Activated CD4-positive, alpha-beta T cell treated with anti-CD3 and anti-CD28 coated beads, Interleukin-2, Interleukin-4, amounts not matched to agents 100 ng/mL and 50 ng/mL, durations not matched to agents 16 hours and 8 hours (primary cell): ENCODE results near the gene TMEM9.

Source experiments
- DNase-seq: peaks from one replicate; pipeline ENCODE4 v3.0.0-alpha.2; 2020; ENCODE audit warnings: low spot score

The TMEM9 gene

DNA sequence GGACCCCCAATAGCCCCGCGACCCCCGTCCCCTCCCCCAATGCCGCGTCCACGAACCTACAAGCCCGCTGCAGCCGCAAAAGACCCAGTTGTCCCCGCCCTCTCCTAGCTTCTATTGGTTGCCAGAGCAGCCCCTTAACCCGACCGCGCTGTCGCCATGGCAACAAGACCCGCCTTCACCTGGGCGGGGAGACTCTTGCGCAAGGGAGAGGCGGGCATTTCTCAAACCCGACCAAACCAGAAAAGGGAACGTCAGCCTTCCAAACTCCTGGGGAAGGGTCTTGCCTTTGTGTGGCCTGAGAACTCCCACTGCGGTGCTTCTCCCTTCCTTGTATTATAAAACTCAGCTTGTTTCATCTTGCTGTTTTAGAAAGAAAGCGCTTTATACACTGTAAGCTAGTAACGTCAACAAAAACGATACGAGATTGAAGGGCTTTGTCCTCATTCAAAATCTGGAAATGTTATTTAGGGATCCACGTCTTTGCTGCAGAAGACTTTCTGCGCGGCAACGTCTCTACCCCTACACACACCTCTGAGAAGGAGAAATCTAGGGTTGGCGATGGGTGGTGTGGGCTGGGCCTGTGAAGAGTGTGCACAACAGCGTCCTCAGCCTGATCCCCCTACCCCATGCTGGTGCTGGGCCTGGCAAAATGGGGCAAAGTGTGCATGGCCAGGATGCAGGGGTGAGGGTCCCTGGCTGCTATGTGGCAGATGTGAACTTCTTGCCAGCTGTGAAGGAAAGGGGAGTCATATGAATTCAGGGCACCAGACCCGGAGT is at the start of gene TMEM9:
TSS of gene TMEM9 (minus strand) at position 86 of the 777 bp plus-strand sequence. CDS start 551 bp downstream, outside the sequence.
- peak; percentile 97 for DNase-seq

DNA sequence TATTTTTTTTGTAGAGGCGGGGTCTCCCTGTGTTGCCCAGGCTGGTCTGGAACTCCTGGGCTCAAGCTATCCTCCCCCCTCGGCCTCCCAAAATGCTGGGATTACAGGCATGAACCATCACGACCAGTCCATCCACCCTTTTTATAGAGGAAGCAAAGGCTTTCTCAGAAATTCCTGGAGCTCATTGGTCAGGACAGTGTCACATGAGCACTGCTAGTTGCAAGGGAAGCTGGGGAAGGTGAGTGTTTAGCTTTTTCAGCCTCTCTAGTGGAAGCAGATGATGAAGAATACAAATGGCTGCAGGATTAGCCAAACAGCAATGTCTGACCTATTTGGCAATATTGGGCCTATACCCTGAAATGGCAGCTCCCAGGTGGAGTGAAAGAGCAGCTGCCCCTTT is 44.3 kb upstream of the TMEM9 start:
- no peak for DNase-seq

DNA sequence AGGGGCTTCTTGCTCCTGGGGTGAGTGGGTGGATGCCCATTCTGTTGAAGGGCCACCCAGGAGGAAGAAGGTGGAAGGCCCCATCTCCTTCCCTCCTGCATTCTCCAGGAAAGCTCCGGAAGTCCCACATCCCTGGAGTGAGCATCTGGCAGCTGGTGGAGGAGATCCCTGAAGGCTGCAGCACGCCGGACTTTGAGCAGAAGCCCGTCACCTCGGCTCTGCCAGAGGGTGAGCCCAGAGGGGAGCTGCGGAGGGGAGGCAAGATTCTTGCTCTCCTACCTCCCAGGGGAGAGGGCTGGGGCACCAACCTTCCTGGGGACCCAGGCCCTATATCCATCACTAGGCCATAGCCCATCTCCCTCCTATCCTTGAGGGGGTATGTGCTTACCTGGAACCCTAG is 39.8 kb upstream of the TMEM9 start:
- no peak for DNase-seq

DNA sequence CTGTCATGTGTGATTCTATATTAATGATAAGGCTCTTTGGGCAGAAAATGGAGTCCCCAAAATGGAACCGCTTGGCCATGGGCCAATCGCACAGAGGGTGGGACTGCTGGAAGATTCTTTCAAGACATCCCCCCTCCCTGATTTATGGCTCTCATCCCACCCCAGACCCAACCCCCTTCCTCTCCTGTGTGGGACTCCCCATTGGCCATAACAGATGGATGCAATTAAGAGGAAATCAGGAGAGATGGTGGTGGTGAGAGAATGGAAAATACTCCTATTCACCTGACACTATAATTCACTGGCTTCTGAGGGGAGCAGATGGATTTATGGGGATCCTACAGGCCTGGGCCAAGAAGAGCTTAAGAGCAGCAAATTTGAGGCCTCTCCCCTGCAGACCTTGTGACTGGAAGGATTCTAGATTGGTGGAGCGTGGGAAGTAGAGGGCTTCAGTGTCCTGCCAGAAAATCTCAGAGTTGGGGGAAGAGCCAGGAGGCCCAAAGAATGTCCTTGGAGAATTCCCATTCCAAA is 38.1 kb upstream of the TMEM9 start:
- no peak for DNase-seq

DNA sequence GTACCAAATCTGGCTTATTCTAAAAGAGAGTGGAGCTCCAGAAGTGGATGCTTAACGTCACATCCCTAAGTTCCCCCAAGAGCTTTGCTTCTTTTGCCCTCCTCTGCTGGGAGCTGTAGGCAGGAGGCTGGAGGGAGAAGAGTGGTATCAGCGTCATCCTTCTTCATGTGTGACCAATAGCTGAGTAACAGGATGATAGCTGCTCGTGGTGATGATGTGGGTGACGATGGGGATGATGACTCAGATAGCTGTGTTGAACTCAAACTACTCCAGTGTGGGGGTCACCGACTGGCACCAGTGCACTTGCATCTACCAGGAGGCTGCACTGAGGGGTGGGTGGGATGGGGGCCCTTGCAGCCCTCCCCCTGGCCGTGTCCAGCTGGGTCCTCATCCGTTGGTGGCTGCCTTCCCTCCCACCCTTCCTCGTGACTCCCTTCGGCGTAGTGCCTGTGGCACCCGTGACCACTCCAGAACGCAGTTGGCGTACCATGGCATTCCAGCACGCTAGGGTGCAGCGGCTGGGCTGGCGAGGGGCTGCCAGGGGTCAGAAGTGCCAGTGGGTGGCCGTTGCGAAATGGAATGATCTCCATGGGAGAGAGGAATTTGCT is 37.5 kb upstream of the TMEM9 start:
- peak; percentile 41 for DNase-seq

- DNase-seq, result no peak
These were observed 36.4 kb upstream of the TMEM9 start, which contains the start of gene IGFN1 for GRCh38 chr1:201190624-201191051. Gene IGFN1, plus strand, starts transcription at chr1:201190824. Its CDS starts 2,470 bp downstream, at chr1:201193294.

- DNase-seq, result no peak
These were observed 35.7 kb upstream of the TMEM9 start for GRCh38 chr1:201190005-201190404.

DNA sequence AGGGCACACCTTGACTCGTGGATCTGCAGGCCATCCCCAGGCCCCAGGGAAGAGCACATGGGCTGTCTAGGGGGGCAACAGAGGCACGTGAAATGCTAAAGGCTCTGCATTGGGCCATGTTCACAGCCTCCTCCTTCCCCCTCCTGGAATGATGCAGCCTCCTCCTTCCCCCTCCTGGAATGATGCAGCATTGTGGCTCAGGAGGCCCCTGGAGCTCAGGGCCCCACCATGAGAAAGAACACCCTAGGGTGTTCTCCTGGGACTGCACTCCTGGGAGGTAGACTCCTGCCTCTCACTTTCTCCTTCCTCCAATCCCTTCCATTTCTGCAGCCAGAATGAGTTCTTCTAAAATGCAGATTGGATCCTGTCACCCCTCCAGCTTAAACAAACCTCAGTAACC is 34.8 kb upstream of the TMEM9 start:
- no peak for DNase-seq

- DNase-seq, result no peak
These were observed 31.9 kb upstream of the TMEM9 start for GRCh38 chr1:201186192-201186591.

- no peak for DNase-seq
These were observed 31.4 kb upstream of the TMEM9 start for GRCh38 chr1:201185527-201186128.

GRCh38 chr1:201185123-201185453 is 30.8 kb upstream of the TMEM9 start:
- DNase-seq, result no peak

DNA sequence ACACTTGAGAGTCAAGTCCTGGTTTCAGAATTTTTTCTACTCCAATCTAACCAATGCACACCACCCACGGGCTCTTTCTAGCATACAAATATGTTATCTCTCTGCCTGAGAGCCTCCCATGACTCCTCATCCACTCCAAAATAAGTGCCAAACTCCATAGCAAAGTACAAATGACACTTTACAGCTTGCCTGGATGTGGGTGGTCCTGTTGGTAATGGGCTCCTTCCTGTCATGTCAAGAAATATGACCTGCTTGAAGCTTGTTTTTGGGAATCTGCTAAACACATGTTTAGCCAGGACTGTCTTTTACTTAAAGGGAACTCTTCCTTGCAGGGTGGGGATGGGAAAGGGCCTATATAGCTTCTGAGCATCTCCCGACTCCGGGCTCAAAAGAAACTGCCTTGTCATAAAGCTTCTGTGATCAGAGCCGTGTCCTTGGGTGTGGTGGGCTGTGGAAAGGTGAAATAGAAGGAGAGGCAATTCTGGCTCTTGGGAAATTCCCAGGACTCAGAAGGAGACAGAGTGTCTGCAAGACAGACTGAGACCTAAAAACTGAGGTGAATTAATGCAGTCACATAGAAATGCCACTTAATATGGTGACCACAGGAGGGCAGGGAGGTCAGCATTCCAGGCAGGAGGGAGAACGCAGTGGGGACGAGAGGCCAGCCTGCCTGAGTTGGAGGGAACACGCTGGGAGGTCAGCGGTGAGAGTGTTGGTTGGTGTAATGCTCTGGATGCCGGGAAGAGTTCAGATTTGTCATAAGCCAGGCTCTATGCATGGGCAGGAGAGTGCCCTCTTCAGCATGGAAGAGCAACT is 30.2 kb upstream of the TMEM9 start:
- DNase-seq, result no peak

DNA sequence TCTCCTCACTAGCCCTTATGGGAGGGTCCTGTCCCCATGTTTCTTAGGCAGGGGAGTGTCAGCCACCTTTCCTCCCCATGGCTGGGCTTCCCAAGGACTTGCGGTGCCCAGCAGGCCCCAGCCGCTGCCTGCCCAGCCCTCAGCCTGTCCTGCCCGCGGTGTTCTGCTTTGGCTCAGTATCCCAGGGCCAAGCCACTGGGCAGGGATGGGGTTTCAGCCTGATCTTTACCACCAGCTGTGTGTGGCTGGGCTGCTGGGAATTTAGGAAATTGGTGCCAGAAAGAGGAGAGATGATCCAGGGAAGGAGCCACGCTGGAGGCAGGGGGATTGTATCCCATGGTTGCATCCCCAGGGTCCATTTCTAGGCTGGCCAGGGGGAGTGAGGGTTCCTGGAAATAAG is 29.5 kb upstream of the TMEM9 start:
- no peak for DNase-seq

- no peak for DNase-seq
These were observed 28.9 kb upstream of the TMEM9 start for GRCh38 chr1:201183209-201183608.

DNA sequence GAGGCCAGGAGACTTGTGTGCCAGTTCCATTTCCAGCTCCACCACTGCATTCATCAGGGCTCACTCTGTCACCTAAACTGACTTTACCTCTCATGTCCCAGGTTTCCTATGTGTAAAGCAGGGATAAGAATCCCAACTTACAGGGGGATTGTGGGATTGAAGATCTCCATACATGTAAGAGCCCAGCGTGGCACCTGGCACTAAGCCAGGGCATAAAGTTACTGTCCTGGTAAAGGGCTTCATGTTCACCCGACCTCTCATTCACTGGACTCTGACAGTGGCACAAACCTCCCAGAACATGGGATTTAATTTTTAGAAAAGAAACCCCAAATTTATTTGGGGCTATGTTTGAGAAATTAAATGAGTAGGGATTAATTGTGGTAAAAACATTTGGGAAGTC is 27.5 kb upstream of the TMEM9 start:
- no peak for DNase-seq

DNA sequence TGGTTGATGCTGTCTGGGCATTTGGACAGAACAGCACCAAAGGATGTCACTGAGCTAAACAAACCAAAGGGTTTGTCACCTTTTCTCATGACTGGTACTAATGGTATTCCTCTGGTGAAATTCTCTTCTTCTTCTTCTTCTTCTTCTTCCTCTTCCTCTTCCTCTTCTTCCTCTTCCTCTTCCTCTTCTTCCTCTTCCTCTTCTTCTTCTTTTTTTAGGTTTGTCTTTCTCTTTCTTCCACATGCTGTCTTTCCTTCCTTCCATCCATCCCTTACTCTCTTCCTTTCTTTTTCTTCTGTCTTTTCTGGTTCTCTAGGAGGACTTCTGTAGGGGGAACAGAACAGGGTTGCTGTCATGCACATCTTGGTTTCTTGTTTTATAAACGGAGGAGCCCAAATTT is 27.0 kb upstream of the TMEM9 start:
- DNase-seq, result no peak

DNA sequence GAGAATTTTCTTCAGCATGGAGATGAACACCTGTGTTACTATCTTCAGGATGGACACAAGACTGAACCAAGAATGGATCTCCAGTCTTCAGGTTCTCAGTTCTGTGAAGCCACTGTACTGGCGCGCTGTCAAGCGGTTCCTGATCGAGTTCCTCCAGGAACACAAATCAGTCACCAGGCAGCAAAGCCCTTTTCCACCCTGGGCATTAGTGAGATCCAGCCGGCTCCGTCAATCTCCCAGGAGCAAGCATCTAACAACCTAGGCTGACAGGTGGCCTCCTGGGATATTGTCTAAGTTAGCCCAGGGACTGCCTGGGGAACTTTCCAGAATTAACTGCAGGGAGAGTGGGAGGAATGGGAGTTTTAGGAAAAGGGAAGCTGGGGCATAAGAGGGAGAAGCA is 26.6 kb upstream of the TMEM9 start:
- no peak for DNase-seq

- no peak for DNase-seq
These were observed 25.9 kb upstream of the TMEM9 start for GRCh38 chr1:201180141-201180540.

DNA sequence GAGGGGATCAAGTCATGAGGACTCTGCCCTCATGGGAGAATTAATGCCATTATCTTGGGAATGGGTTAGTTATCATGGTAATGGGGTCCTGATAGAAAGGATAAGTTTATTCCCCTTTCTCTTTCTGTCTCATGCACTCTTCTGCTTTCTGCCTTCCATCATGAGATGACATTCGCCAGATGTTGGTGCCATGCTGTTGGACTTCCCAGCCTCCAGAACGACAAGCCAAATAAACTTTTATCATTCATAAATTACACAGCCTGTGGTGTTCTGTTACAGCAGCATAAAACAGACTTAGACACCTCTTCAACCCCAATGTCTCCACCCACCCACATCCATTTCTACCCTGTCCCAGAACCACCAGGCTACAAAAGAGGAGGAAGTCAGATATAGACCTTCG is 24.4 kb upstream of the TMEM9 start:
- no peak for DNase-seq

DNA sequence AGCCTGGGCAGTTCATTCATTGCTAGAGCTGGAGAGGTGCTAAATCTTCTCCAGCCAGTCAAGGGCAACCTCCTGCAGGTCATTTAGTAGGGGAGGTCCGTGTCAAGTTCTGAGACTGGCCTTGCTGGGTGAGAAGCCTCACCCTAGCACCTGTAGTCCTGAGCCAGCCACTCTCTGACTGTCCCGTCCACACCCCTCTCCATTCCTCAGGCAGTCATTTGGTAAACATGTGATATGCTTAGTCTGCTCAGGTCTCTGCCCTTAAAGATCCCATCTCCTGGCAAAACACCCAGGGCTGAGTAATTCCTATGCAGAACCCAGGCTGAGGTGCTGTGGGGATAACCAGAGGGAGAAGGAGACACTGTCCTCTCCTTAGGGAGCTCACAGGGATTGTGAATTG is 22.7 kb upstream of the TMEM9 start:
- DNase-seq, result no peak

GRCh38 chr1:201175820-201176500 is 21.7 kb upstream of the TMEM9 start:
- no peak for DNase-seq

GRCh38 chr1:201173736-201174135 is 19.5 kb upstream of the TMEM9 start:
- DNase-seq, result no peak
